Mesothelial cell of epicardium (in vitro differentiated cells): ENCODE data around the gene FCRL4. TPM values are rescaled to one million over a fixed set of nuclear protein-coding genes. Genes with fewer than 3 reads are reported as not detected.

Experiments used
- DNase-seq, 2 experiments: peaks; one replicate each; pipeline ENCODE4 v3.0.0; 2021; ENCODE audit warnings: low spot score in 2 of 2; ENCODE audit not compliant: unreplicated experiment in 2 of 2
- H3K27ac Mint-ChIP-seq: 2 replicates; pipeline ENCODE4 v1.8.0; 2021; ENCODE audit warnings: mixed read lengths
- H3K27me3 Mint-ChIP-seq: 2 replicates; pipeline ENCODE4 v1.8.0; 2021; ENCODE audit warnings: low read depth, mixed read lengths
- H3K36me3 Mint-ChIP-seq: 2 replicates; pipeline ENCODE4 v1.8.0; 2021; ENCODE audit warnings: mixed read lengths
- H3K4me1 Mint-ChIP-seq: 2 replicates; pipeline ENCODE4 v1.8.0; 2021; ENCODE audit warnings: mixed read lengths
- H3K4me3 Mint-ChIP-seq: 2 replicates; pipeline ENCODE4 v1.8.0; 2021; ENCODE audit warnings: mild to moderate bottlenecking, moderate library complexity, mixed read lengths
- H3K9me3 Mint-ChIP-seq: 2 replicates; pipeline ENCODE4 v1.8.0; 2021; ENCODE audit warnings: mixed read lengths
- CTCF ChIP-seq: fragments of 200-600 bp; sonication (generic); IDR thresholded peaks from one replicate; pipeline ENCODE4 v1.5.0; 2021; ENCODE audit warnings: antibody characterized with exemption; ENCODE audit not compliant: unreplicated experiment
- total RNA-seq: library from RNA; stranded (reverse); gene quantifications from 3 replicates; pipeline ENCODE4 v1.2.1, GENCODE V29; 2021

Gene FCRL4
- total RNA-seq, 1 donor from 2014 or later, result 0.18 TPM

GRCh38 chr1:157624471-157624870 lies 26.6 kb upstream of the FCRL4 start:
- DNase-seq, result no peak
- H3K4me1 Mint-ChIP-seq, result no peaks in the 10 kb centered on the region
- H3K4me3 Mint-ChIP-seq, result no peak overlapping the region
- H3K36me3 Mint-ChIP-seq, result no peaks in the 10 kb centered on the region
- H3K9me3 Mint-ChIP-seq, result no peaks in the 10 kb centered on the region
- H3K27ac Mint-ChIP-seq, result no peak overlapping the region
- no peak for TF ChIP-seq CTCF
- peaks cover 32% of the 10 kb centered on the region for H3K27me3 Mint-ChIP-seq

- no peaks in the 10 kb centered on the region for H3K9me3 Mint-ChIP-seq
- H3K36me3 Mint-ChIP-seq, result no peaks in the 10 kb centered on the region
- no peaks in the 10 kb centered on the region for H3K4me1 Mint-ChIP-seq
- peaks cover 30% of the 10 kb centered on the region for H3K27me3 Mint-ChIP-seq
- H3K4me3 Mint-ChIP-seq, result no peak overlapping the region
- no peak for TF ChIP-seq CTCF
- no peak for DNase-seq
- no peak overlapping the region for H3K27ac Mint-ChIP-seq
Observed at GRCh38 chr1:157622471-157622870, 24.6 kb upstream of the FCRL4 start.

DNA sequence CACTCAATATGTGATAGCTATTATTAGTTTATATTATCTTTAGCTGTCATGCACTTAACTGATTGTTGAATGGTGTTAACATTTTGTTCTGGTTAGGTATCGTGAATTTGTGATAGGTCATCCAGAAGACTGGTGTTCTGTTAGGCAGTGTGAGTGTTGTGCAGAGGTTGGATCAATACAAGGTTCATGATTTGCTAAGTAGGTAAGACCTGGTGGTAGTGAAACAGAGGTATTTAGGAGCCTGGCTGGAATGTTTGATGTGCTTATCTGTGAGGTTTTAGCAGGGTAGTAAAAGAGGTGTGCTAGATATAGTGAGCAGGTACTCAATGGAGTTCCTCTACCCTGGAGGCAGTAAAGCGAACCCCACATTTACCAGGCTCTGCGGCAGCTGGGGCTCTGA lies 20.3 kb upstream of the FCRL4 start:
- H3K36me3 Mint-ChIP-seq, result no peaks in the 10 kb centered on the region
- no peaks in the 10 kb centered on the region for H3K4me1 Mint-ChIP-seq
- no peaks in the 10 kb centered on the region for H3K9me3 Mint-ChIP-seq
- H3K4me3 Mint-ChIP-seq, result no peak overlapping the region
- H3K27ac Mint-ChIP-seq, result no peak overlapping the region
- peaks cover 18% of the 10 kb centered on the region for H3K27me3 Mint-ChIP-seq
- TF ChIP-seq CTCF, result no peak
- DNase-seq, result no peak

GRCh38 chr1:157600236-157600635 lies 2.4 kb upstream of the FCRL4 start:
- H3K36me3 Mint-ChIP-seq, result no peaks in the 10 kb centered on the region
- TF ChIP-seq CTCF, result no peak
- H3K4me3 Mint-ChIP-seq, result no peak overlapping the region
- H3K27me3 Mint-ChIP-seq, result peaks cover 38% of the 10 kb centered on the region
- no peak overlapping the region for H3K27ac Mint-ChIP-seq
- DNase-seq, result no peak
- no peaks in the 10 kb centered on the region for H3K4me1 Mint-ChIP-seq
- H3K9me3 Mint-ChIP-seq, result no peaks in the 10 kb centered on the region

DNA sequence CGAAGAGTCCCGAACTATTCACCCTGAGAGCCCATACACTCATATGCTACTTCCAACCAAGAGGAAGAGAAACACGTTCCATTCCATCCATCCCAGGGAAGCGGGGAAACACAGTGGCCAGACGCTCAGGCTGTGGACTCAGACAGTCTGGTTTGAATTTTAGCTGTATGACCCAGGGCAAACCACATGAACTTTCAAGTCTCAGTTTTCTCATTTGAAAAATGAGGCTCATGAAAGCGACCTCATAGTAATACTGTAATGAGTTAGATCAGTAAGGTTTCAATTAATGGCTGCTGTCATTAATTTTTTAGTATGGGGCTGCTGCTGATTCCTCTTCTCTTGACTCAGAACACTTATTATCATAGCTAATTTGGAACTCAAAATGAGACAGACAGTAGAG lies 1.5 kb downstream of the FCRL4 start:
- Mint-ChIP-seq H3K4me1 (no peaks in the 10 kb centered on the region), H3K9me3 (no peaks in the 10 kb centered on the region), H3K36me3 (no peaks in the 10 kb centered on the region), H3K27me3 (peaks cover 36% of the 10 kb centered on the region), H3K4me3 (no peak overlapping the region), H3K27ac (no peak overlapping the region)
- no peak for DNase-seq
- TF ChIP-seq CTCF, result no peak

GRCh38 chr1:157595356-157595755 lies 2.5 kb downstream of the FCRL4 start:
- no peaks in the 10 kb centered on the region for H3K9me3 Mint-ChIP-seq
- TF ChIP-seq CTCF, result no peak
- peaks cover 37% of the 10 kb centered on the region for H3K27me3 Mint-ChIP-seq
- H3K4me3 Mint-ChIP-seq, result no peak overlapping the region
- no peak overlapping the region for H3K27ac Mint-ChIP-seq
- no peaks in the 10 kb centered on the region for H3K4me1 Mint-ChIP-seq
- no peak for DNase-seq
- no peaks in the 10 kb centered on the region for H3K36me3 Mint-ChIP-seq
